Osteocyte (in vitro differentiated cells): ENCODE results near the gene ST7. TPM values are rescaled to one million over a fixed set of nuclear protein-coding genes. Genes with fewer than 3 reads are reported as not detected.

Source experiments
- DNase-seq: peaks from one replicate; pipeline ENCODE4 v3.0.0; 2021; ENCODE audit warnings: mixed read lengths; ENCODE audit not compliant: unreplicated experiment; ENCODE audit errors: extremely low spot score
- H3K27ac Mint-ChIP-seq: one replicate; pipeline ENCODE4 v1.8.0; 2021; ENCODE audit warnings: mild to moderate bottlenecking, mixed read lengths; ENCODE audit not compliant: unreplicated experiment
- H3K27me3 Mint-ChIP-seq: one replicate; pipeline ENCODE4 v1.8.0; 2021; ENCODE audit warnings: mixed read lengths; ENCODE audit not compliant: unreplicated experiment
- H3K36me3 Mint-ChIP-seq: one replicate; pipeline ENCODE4 v1.8.0; 2021; ENCODE audit warnings: mixed read lengths; ENCODE audit not compliant: unreplicated experiment
- H3K4me1 Mint-ChIP-seq: one replicate; pipeline ENCODE4 v1.8.0; 2021; ENCODE audit warnings: mixed read lengths; ENCODE audit not compliant: unreplicated experiment
- H3K4me3 Mint-ChIP-seq: one replicate; pipeline ENCODE4 v1.8.0; 2021; ENCODE audit warnings: mild to moderate bottlenecking, moderate library complexity, mixed read lengths; ENCODE audit not compliant: unreplicated experiment
- H3K9me3 Mint-ChIP-seq: one replicate; pipeline ENCODE4 v1.8.0; 2021; ENCODE audit warnings: mixed read lengths; ENCODE audit not compliant: unreplicated experiment
- total RNA-seq: library from RNA; stranded (reverse); gene quantifications from 2 replicates; pipeline ENCODE4 v1.2.1, GENCODE V29; 2021
- TF ChIP-seq, protein P1 (sequence below): fragments of 200-600 bp; sonication (generic); IDR thresholded peaks from 2 replicates; pipeline ENCODE4 v1.5.0; 2021; ENCODE audit warnings: antibody characterized with exemption, mild to moderate bottlenecking, moderate library complexity

Gene ST7
- total RNA-seq, 1 donor from 2014 or later: 68.5 TPM

DNA sequence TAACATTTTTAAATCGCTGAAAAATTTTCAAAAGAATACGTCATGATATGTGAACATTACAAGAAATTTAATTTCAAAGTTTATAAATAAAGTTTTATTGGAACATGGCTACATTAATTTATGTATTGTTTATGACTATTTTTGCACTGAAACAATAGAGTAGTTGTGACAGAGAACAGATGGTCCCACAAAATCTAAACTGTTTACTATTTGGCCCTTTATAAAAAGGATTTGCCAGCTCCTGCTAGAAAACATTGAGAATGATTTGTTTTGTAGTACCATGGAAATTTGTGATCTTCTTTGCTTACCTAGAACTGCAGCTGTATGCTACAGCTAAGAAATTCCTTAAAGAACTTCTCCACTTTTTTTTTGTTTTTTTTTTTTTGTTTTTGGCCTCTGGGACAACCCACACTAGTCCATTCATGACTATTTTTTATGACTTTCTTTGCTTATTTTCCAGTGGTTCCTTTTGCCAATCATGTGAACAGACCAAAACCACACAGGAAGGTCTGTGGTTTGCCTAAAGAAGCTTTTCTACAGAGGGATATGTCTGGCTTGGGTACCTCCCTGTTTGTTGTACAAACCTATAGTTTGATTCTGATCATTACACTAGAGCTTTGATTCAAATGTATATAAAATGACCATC lies 55.7 kb downstream of the ST7 start:
- TF ChIP-seq, protein P1, sequence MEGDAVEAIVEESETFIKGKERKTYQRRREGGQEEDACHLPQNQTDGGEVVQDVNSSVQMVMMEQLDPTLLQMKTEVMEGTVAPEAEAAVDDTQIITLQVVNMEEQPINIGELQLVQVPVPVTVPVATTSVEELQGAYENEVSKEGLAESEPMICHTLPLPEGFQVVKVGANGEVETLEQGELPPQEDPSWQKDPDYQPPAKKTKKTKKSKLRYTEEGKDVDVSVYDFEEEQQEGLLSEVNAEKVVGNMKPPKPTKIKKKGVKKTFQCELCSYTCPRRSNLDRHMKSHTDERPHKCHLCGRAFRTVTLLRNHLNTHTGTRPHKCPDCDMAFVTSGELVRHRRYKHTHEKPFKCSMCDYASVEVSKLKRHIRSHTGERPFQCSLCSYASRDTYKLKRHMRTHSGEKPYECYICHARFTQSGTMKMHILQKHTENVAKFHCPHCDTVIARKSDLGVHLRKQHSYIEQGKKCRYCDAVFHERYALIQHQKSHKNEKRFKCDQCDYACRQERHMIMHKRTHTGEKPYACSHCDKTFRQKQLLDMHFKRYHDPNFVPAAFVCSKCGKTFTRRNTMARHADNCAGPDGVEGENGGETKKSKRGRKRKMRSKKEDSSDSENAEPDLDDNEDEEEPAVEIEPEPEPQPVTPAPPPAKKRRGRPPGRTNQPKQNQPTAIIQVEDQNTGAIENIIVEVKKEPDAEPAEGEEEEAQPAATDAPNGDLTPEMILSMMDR: no peak
- Mint-ChIP-seq H3K27me3 (no peaks in the 10 kb centered on the region), H3K4me1 (peaks cover 70% of the 10 kb centered on the region), H3K4me3 (no peak overlapping the region), H3K36me3 (peaks cover 4% of the 10 kb centered on the region), H3K27ac (peak overlapping the region; percentile 70), H3K9me3 (peaks cover 2% of the 10 kb centered on the region)
- DNase-seq: no peak

DNA sequence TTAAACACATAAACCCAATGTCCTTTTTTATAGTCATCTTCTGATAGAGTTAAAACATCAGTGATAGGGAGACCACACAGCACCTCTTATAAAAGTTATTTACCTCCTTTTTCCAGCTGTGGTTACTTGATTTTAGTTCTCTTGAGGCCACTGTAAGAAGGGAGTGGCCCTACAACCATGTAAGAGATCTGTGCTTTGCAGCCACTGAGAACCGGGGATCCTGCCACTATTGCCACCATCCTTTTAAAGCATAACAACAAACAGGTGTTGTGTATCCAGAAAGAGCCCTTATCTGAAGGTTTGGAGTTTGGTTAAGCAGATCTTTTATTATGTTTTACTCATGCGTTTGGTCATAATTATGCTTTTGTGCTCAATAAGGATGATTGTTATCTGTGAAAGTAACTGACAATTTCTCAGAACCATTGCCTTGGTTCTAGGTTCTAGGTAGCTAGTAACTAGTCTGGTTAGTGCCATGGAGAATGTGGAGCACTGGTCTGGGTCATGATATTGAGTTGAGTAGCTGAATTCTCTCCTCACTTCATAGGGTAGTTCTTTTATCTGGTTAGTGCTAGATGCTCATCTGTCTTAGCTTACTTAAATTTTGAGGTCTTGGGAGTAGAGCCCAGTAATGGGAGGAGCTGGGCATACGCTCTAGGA lies 56.5 kb downstream of the ST7 start:
- H3K9me3 Mint-ChIP-seq: no peaks in the 10 kb centered on the region

DNA sequence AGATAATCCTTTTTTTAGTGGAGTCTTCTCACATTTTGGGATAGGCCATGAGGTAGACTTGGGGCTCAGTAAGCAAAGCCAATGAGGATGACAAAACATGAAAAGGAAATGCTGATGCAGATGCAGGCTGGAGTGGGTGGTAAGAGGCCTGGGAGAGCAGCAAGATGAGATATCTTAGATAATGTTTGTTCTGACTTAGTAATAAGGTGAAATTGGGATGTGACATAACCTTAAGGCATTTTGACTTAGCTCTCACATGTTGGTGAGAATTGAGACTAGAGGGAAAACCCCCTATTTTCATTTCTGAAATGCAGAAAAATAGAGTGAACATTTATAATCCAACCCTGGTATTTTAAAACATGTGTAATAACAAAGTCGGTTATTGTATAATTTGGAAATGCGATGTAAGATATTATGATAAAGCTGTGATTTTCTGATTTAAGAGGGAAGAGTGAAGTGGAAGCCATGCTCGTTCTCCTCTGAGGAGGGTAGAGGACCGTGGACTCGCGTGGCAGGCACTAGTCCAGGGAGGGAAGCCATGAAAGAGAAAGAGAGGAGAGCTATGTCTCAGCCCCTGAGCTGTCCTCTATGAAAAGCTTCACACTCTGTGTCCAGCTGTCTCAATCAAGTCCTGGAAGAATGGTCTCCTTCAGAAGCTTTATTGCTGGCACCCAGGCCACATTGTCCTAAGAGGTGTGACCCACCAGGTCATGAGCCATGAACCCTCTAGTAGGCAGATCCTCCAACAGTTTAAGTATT lies 57.3 kb downstream of the ST7 start:
- Mint-ChIP-seq H3K27ac (peak overlapping the region; percentile 70), H3K9me3 (no peaks in the 10 kb centered on the region), H3K27me3 (no peaks in the 10 kb centered on the region), H3K36me3 (peaks cover 4% of the 10 kb centered on the region), H3K4me1 (peaks cover 70% of the 10 kb centered on the region), H3K4me3 (no peak overlapping the region)
- DNase-seq: no peak
- TF ChIP-seq, protein P1: no peak

More for the DNA sequence above, 56.5 kb downstream of the ST7 start:
- Mint-ChIP-seq H3K27ac (peak overlapping the region; percentile 70), H3K27me3 (no peaks in the 10 kb centered on the region), H3K36me3 (peaks cover 4% of the 10 kb centered on the region), H3K4me1 (peaks cover 70% of the 10 kb centered on the region), H3K4me3 (no peak overlapping the region)
- TF ChIP-seq, protein P1: no peak
- DNase-seq: no peak

DNA sequence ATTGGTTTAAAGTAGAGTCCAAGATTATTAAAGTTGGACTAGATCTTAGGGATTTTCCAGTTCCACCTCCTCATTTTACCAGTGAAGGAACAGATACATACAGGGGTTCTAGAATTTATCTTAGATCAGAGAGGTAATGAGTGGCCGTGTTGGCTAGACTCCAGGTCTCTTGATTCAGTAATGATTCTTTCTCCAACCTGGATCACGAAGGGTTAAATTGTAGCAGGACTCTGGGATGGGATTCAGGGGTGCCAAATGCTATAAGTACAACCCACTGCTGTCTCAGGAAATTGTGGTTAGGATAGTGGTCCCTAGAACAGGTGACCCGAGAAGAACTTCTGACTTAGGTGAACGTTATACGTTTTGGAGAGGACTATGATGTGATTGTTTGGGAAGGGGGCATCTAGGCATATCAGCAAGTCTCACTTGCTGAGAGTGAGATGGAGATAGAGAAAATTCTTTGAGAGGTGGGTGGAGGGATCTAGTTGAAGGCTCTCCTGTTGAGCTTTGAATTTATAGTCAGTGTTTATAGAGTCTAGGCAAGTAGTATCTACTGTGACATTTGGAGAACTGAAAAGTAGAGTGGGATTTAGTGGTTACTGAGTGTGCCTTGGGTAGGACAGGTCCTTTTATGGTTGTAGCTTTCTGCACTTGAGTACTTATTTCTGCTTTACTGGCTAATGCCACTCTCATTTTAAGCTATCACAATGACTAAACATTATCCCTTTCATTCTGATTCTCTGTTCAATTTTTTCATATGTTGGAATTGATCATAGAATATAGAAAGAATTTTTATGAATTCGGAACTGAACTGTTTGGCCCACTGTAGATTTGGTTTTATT lies 58.3 kb downstream of the ST7 start:
- Mint-ChIP-seq H3K36me3 (peaks cover 4% of the 10 kb centered on the region), H3K27me3 (no peaks in the 10 kb centered on the region), H3K27ac (peak overlapping the region; percentile 63), H3K4me1 (peaks cover 65% of the 10 kb centered on the region), H3K4me3 (no peak overlapping the region), H3K9me3 (no peaks in the 10 kb centered on the region)
- DNase-seq: no peak
- TF ChIP-seq, protein P1: no peak
